ENCODE measurements around the gene FLVCR1.

DNA sequence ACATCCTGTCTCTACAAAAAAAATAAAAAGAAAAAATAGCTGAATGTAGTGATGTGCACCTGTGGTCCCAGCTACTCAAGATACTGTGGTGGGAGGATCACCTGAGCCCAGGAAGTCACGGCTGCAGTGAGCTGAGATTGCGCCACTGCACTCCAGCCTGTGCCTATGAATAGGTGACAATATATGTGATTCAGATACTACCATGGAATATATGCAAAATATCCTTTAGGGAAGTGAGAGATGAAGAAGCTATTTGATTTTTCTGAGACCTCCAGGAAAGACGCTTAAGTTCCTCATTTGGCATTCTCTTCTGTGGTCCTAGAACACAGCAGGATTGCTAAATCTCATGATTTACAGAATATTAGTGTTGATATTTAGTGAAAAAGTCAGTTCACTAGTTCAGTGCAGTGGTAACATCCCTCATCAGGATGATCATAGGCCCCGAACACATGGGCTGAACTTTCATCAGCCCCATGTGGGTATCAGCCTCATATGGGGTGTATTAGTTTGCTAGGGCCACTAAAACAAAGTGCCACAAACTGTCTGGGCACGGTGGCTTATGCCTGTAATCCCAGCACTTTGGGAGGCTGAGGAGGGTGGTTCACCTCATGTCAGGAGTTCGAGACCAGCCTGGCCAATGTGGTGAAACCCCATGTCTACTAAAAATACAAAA, 86.3 kb downstream of the FLVCR1 start:
- TF ChIP-seq, protein P1, sequence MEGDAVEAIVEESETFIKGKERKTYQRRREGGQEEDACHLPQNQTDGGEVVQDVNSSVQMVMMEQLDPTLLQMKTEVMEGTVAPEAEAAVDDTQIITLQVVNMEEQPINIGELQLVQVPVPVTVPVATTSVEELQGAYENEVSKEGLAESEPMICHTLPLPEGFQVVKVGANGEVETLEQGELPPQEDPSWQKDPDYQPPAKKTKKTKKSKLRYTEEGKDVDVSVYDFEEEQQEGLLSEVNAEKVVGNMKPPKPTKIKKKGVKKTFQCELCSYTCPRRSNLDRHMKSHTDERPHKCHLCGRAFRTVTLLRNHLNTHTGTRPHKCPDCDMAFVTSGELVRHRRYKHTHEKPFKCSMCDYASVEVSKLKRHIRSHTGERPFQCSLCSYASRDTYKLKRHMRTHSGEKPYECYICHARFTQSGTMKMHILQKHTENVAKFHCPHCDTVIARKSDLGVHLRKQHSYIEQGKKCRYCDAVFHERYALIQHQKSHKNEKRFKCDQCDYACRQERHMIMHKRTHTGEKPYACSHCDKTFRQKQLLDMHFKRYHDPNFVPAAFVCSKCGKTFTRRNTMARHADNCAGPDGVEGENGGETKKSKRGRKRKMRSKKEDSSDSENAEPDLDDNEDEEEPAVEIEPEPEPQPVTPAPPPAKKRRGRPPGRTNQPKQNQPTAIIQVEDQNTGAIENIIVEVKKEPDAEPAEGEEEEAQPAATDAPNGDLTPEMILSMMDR (conservative IDR thresholded peaks at IDR 0.05; ENCODE audit: low read length), result no peak
- no peak for TF ChIP-seq EZH2phosphoT487 (IDR thresholded peaks at IDR 0.05; ENCODE audit: borderline replicate concordance, low read depth, low read length)
